Gastrocnemius medialis (tissue), 4 donors: ENCODE data around the gene MRPL43. TPM values are rescaled to one million over a fixed set of nuclear protein-coding genes. Genes with fewer than 3 reads are reported as not detected.

Experiments used
- ATAC-seq, 2 donors: fragments of 150-250 bp; one replicate each; pipeline ENCODE4 v1.9.1; 2016
- DNase-seq, 2 donors: peaks; one replicate each; pipeline ENCODE4 v3.0.0-alpha.2; 2019
- H3K27ac ChIP-seq, 4 donors: fragments of 200-600 bp; sonication (generic); 1 replicate in 1 of 4; 2 replicates in 3 of 4; pipeline ENCODE4 v1.5.1; 2016 to 2018; ENCODE audit warnings: mild to moderate bottlenecking in 2 of 4, moderate library complexity in 1 of 4
- H3K27me3 ChIP-seq, 3 donors: fragments of 200-600 bp; sonication (generic) in 2 of 3; 1 replicate in 1 of 3; 2 replicates in 2 of 3; pipeline versions ENCODE4 v1.5.1 to v1.6.0; 2016 to 2019; ENCODE audit warnings: mild to moderate bottlenecking in 1 of 3, moderate library complexity in 1 of 3
- H3K36me3 ChIP-seq, 2 donors: fragments of 200-600 bp; sonication (generic) in 1 of 2; one replicate each; pipeline ENCODE4 v1.5.1; 2017 to 2018
- H3K4me1 ChIP-seq, 2 donors: fragments of 200-600 bp; sonication (generic) in 1 of 2; one replicate each; pipeline ENCODE4 v1.5.1; 2016 to 2017; ENCODE audit warnings: mild to moderate bottlenecking in 2 of 2
- H3K4me3 ChIP-seq, 4 donors: fragments of 200-600 bp; sonication (generic) in 3 of 4; 1 replicate in 1 of 4; 2 replicates in 3 of 4; pipeline ENCODE4 v1.5.1; 2016 to 2019; ENCODE audit warnings: mild to moderate bottlenecking in 2 of 4
- H3K9me3 ChIP-seq, 3 donors: fragments of 200-600 bp; sonication (generic) in 2 of 3; 1 replicate in 1 of 3; 2 replicates in 2 of 3; pipeline ENCODE4 v1.5.1; 2016 to 2019
- POLR2A ChIP-seq, 2 donors: fragments of 450-650 bp; IDR thresholded peaks; one replicate each; pipeline ENCODE4 v1.6.1; 2017; ENCODE audit warnings: antibody characterized with exemption in 2 of 2, mild to moderate bottlenecking in 2 of 2, moderate library complexity in 2 of 2
- in situ Hi-C, 4 donors: fragments of 200-750 bp; cut with MboI; loops; one replicate each; pipeline versions ENCODE4 v1.15.0 to v1.8.0; 2017; ENCODE audit warnings: low sequenced_read_pairs in 4 of 4
- intact Hi-C: fragments of 100-400 bp; cut with DNase I; formaldehyde crosslinking; loops from one replicate; pipeline ENCODE4 v1.15.1; 2023; ENCODE audit warnings: low total_unique reads
- total RNA-seq, 4 donors: library from RNA; depleted of rRNA; stranded (reverse); fragments of >200 nt; gene quantifications; one replicate each; pipeline versions ENCODE4 v1.1.0 to v1.2.3, GENCODE V29; 2016
- TF ChIP-seq, protein P1 (sequence below), 5 experiments: fragments of 450-650 bp in 3 of 5; fragments of 200-600 bp in 2 of 5; sonication (generic) in 2 of 5; IDR thresholded peaks in 4 of 5; conservative IDR thresholded peaks in 1 of 5; 1 replicate in 4 of 5; 2 replicates in 1 of 5; pipeline ENCODE4 v1.5.1; 2016 to 2019; ENCODE audit warnings: antibody characterized with exemption in 5 of 5, mild to moderate bottlenecking in 3 of 5, moderate library complexity in 3 of 5

The MRPL43 gene
- total RNA-seq, 4 donors from 2014 or later = 83.3 to 129 (median 92.5) TPM

DNA sequence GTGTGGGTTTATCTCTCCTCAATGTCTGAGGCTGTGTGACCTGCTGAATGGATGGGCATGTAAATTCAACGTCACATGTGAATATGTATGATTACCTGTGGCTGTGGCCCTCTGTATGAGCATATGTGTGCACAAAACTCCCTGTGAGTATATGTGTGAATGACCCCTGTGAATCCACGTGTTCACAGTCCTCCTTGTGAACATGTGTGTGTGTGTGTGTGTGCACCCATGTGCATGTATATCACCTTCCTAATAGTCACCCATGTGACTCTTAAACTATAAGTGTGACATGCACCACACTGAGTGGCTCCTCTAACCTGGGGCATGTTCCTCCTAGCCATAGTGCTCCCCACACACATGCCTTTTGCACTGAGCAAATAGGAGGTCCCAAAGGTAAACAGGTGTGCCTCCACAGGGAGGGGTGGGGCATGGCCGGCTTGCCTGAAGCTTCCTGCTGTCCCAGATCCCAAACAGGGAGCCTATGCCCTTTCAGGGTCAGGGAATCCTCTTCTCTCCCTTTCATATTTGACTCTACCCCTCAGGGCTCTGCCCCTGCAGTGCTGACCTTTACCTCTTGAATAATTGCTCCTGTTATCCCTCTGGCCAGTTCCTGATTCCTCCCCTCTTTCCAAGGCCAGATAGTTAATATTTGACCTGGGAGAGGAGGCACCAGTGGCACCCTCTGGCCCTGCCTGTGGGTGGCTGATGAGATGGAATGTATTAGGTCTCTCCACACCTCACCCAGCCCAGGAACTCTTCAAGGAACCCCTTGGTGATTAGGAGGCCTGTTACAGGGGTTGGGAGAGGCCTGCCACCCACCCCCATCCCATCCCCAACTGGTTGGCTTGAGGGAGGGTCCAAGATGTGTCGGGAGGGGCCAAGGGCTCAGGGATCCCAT lies 16.1 kb downstream of the MRPL43 start:
- TF ChIP-seq, protein P1, sequence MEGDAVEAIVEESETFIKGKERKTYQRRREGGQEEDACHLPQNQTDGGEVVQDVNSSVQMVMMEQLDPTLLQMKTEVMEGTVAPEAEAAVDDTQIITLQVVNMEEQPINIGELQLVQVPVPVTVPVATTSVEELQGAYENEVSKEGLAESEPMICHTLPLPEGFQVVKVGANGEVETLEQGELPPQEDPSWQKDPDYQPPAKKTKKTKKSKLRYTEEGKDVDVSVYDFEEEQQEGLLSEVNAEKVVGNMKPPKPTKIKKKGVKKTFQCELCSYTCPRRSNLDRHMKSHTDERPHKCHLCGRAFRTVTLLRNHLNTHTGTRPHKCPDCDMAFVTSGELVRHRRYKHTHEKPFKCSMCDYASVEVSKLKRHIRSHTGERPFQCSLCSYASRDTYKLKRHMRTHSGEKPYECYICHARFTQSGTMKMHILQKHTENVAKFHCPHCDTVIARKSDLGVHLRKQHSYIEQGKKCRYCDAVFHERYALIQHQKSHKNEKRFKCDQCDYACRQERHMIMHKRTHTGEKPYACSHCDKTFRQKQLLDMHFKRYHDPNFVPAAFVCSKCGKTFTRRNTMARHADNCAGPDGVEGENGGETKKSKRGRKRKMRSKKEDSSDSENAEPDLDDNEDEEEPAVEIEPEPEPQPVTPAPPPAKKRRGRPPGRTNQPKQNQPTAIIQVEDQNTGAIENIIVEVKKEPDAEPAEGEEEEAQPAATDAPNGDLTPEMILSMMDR (IDR thresholded peaks at IDR 0.05 in 4 of 5, conservative IDR thresholded peaks at IDR 0.05 in 1 of 5) = no peak
- TF ChIP-seq POLR2A (IDR thresholded peaks at IDR 0.05) = no peak
- ATAC-seq (no peak), DNase-seq (no peak)
- peaks cover 7 to 16% of the 10 kb centered on the region in 2 donors for H3K4me1 ChIP-seq
- H3K27ac ChIP-seq = no peak overlapping the region
- no peaks in the 10 kb centered on the region for H3K9me3 ChIP-seq
- in situ Hi-C loops (no loop called here), intact Hi-C loops (no loop called here)
- no peaks in the 10 kb centered on the region for H3K27me3 ChIP-seq
- H3K36me3 ChIP-seq = no peaks in the 10 kb centered on the region
- H3K4me3 ChIP-seq = no peak overlapping the region

- H3K27ac ChIP-seq = no peak overlapping the region
- ATAC-seq = no peak
- no peak for DNase-seq
- TF ChIP-seq POLR2A (IDR thresholded peaks at IDR 0.05) = no peak
- TF ChIP-seq, protein P1 (IDR thresholded peaks at IDR 0.05 in 4 of 5, conservative IDR thresholded peaks at IDR 0.05 in 1 of 5) = no peak
- in situ Hi-C loops (no loop called here), intact Hi-C loops (no loop called here)
- no peaks in the 10 kb centered on the region for H3K9me3 ChIP-seq
- no peaks in the 10 kb centered on the region for H3K27me3 ChIP-seq
- peak overlapping the region; percentile 49 to 81 (median 62) for H3K4me3 ChIP-seq
- peaks cover 7 to 16% of the 10 kb centered on the region in 2 donors for H3K4me1 ChIP-seq
- H3K36me3 ChIP-seq = peaks cover 0 to 3% of the 10 kb centered on the region in 2 donors
These were observed 17.0 kb downstream of the MRPL43 start for GRCh38 chr10:100970076-100970913.

- Histone ChIP-seq H3K4me1 (peaks cover 7 to 16% of the 10 kb centered on the region in 2 donors), H3K4me3 (peak within 1 kb of the TSS; percentile 49 to 81 (median 62)), H3K9me3 (no peaks in the 10 kb centered on the region), H3K27ac (no peak within 1 kb of the TSS), H3K27me3 (no peaks in the 10 kb centered on the region), H3K36me3 (peaks cover 0 to 12% of the 10 kb centered on the region in 2 donors)
- ATAC-seq (peak; percentile 72), DNase-seq (no peak)
- in situ Hi-C loops = no loop called here
- TF ChIP-seq, protein P1 (IDR thresholded peaks at IDR 0.05 in 4 of 5, conservative IDR thresholded peaks at IDR 0.05 in 1 of 5) = peak; percentile 36 to 75 (median 72)
- no peak for TF ChIP-seq POLR2A (IDR thresholded peaks at IDR 0.05)
- intact Hi-C loops = loop anchor here (1.0 kb wide), 1 partner anchor 45 kb away; no protein-coding TSS in a partner anchor
These were observed 17.9 kb downstream of the MRPL43 start, which contains the start of gene SEMA4G for GRCh38 chr10:100969187-100970075. Gene SEMA4G, plus strand, starts transcription at chr10:100969504. Its CDS starts 3,409 bp downstream, at chr10:100972913.

- TF ChIP-seq POLR2A (IDR thresholded peaks at IDR 0.05) = no peak
- TF ChIP-seq, protein P1 (IDR thresholded peaks at IDR 0.05 in 4 of 5, conservative IDR thresholded peaks at IDR 0.05 in 1 of 5) = no peak
- Histone ChIP-seq H3K27ac (no peak overlapping the region), H3K27me3 (no peaks in the 10 kb centered on the region), H3K9me3 (no peaks in the 10 kb centered on the region), H3K36me3 (peaks cover 0 to 15% of the 10 kb centered on the region in 2 donors), H3K4me3 (peak overlapping the region; percentile 49 to 81 (median 62)), H3K4me1 (peaks cover 7 to 16% of the 10 kb centered on the region in 2 donors)
- no peak for DNase-seq
- ATAC-seq = peak; percentile 9 to 48
- intact Hi-C loops = loop anchor here (1.0 kb wide), 1 partner anchor 45 kb away; no protein-coding TSS in a partner anchor
- in situ Hi-C loops = no loop called here
These were observed 18.5 kb downstream of the MRPL43 start for GRCh38 chr10:100968863-100969186.
